ENCODE results near the gene RRAS2. TPM values are rescaled to one million over a fixed set of nuclear protein-coding genes. Genes with fewer than 3 reads are reported as not detected.

RRAS2 gene
- total RNA-seq, 1 experiment from 2014 or later, result 182 TPM

DNA sequence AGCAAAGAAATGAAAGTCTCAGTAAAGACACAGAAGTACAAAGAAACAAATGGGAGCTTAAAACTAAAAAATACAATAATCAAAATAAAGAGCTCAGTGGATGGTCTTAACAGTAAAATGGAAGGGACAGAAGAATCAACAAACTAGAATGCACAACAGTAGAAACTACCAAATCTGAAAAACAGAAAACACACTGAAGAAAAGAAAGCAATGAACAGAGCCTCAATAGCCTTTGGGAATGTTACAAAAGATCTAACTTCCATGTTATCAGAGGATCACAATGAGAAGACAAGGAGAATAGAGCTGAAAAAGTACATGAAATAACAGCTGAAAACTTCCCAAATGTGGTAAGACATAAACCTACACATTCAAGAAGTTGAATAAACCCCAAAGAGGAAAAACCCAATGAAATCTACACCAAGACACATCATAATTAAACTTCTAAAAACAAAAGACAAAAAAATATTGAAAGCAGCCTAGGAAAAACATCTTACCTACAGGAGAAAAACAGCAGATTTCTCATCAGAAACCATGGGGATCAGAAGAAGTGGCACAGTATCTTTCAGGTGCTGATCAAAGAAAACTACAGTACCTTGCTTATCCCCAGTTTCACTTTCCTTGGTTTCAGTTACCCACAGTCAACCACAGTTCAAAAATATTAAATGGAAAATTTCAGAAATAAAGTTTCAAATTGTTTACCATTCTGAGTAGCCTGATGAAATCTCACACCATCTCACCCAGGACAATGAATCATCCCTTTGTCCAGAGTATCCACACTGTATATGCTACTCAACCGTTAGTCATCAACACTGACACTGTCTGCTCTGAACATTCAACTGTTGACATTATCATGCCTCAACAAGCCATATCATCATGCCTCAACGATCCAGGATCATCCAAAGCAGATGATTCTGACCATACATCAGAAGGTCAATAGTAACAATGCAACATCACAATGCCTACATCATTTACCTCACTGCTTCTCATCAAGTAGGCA, 22.2 kb downstream of the RRAS2 start:
- peak; percentile 96 for DNase-seq (ENCODE audit: low read depth)

DNA sequence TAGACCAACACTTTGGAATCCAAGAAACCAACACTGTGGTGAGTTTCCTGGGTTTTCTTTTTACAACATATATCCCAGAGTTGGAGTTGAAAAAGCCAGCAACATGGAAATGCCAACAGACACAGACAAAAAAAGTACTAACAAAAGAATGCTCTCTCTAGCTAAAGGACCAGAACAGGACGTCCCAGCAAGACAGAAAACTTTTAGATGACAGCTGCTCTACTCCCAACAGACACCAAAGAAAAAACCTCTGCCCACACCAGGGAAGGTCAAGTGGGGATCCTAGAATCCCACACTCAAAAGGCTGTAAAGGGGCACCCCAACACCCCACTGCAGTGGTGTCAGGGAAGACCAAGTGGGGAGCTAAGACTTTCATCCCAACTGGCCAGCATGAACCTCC, 23.3 kb downstream of the RRAS2 start:
- peak; percentile 55 for DNase-seq (ENCODE audit: low read depth)

DNA sequence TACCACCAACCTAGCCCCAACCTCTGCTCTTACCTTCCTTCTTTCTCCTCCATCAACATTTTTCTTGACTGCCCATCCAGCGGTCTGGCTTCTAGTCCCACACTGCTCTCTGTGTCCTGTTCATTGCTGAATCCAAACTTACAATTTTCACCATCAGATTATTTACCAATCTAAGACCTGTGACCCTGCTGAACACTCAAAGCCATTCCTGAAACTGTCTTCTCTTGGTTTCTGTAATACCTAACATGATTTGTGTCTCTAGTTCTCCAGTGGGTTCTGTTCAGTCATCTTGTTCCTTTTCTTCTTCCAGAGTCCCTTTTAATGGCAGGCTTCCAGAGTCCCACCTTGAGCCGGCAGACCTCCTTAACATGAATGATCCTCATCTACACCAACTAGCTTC, 24.1 kb downstream of the RRAS2 start:
- no peak for DNase-seq (ENCODE audit: low read depth)

DNA sequence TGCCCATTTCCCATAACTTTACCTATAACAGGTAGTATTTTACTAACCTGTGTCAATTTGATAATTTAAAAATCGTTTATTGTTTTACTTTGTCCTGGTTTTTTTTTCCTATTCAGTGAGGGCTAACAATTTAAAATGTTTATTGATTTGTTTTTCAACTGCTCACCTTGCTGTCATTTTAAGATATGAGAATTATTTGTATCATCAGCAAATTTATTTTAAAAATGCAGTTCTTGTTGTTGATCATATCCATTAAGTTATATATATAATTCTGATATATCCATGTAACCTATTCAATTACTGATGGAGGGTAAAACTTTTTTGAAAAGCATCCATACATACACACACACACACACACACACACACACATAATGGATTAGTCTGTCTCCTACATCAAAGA, 24.8 kb downstream of the RRAS2 start:
- no peak for DNase-seq (ENCODE audit: low read depth)

DNA sequence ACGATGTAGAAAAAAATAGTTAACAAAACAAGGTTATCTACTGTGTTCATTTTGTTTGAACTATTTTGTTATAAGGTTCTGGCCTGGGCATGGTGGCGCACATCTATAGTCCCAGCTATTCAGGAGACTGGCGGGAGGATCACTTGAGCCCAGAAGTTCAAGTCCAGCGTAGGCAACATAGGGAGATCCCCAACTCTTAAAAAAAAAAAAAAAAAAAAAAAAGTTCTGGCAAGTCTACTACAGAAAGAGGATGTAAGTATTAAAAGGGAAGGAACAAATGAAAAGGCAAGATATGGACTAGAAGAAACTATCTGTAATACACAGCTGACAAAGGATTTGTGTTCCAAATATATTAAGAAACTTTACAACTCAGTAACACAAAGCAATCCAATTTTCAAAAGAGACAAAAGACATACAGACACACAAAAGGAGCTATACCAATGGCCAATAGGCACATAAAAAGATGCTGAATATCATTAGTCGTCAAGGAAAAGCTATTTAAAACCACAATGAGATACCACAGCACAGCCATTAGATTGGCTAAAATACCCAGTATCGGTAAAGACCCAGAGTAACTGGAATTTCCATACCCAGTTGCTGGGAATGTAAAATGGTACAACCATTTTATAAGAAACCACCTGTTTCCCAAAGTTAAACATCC, 27.4 kb downstream of the RRAS2 start:
- DNase-seq (ENCODE audit: low read depth), result no peak

DNA sequence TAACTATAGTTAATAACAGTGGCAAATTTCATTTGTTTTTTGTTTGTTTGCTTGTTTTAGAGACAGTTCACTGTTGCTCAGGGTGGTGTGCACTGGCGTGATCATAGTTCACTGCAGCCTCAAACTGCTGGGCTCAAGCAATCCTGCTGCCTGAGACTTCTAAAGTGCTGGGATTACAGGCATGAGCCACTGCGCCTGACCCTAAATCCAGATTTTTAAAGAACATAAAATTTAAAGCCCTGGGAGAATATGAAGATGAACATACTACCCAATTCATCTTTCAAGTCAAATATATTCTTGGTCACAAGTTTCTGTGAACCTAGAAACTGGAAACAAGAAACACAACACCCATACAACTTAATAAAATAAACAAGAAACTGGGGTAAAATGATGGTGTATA, 28.1 kb downstream of the RRAS2 start:
- DNase-seq (ENCODE audit: low read depth), result no peak

DNA sequence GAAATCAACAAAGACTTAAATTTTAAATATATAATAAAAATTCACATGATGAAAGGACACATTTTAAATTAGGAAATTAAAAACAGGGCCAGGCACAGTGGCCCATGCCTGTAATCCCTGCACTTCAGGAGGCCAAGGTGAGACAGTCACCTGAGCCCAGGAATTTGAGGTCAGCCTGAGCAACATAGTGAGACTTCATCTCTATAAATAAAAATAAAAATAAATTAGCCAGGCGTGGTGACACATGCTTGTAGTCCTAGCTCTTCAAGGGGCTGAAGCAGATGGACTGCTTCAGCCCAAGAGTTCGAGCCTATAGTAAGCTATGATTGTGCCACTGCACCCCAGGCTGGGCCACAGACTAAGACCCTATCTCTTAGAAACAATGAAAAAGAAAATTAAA, 29.3 kb downstream of the RRAS2 start:
- DNase-seq (ENCODE audit: low read depth), result no peak

DNA sequence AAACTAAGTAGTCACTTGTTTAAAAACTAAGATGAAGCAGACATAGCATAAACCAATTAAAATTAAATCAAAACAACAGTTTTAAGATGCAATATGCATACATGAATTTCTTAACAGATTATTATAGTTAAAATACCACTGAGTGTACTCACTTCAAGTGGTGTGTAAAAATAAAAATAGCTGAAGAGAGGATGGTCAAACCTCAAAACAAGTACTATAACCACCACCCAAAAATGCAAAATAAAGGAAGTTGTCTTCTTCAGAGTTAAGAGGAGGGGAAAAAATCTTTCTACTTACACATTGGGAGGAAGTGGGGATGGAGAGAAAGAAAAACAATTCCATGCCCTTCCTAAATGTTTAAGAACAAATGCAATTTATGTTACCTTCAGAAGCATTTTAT, 31.9 kb downstream of the RRAS2 start:
- no peak for DNase-seq (ENCODE audit: low read depth)

DNA sequence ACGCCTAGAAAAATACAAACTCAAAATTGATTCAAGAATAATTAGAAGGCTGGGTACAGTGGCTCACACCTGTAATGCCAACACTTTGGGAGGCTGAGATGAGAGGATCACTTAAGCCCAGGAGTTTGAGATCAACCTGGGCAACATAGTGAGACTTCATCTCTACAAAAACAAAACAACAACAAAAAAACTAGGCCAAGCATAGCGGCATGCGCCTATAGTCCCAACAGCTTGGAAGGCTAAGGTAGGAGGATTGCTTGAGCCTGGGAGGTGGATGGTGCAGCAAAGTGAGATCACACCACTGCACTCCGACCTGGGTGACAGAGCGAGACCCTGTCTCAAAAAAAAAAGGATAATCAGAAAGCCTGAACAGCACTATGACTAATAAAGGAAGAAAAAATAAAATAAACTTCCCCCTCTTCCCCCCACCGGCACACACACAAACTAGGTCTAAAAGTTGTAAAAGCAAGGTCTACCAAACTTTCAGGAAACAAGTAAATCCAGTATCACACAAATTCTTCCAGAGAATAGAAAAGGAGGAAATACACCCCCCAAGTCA, 35.8 kb downstream of the RRAS2 start:
- no peak for DNase-seq (ENCODE audit: low read depth)

DNA sequence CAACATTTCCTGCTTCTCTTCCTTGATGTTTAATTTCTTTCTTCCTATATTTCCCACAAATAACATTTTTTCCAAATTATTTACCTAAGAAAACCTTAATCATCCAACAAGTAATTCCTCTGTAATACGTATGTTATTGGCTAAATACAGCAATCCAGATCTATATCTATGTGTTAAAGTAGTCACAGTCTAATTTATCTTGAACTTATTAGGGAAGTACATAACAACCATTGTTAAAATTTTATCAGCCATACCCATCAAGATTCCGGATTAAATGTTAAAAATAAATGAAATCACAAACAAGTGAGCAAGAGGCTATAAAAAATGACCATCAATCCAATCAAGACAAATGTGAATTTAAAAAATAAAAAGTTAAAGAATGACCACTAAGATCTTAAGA, 36.5 kb downstream of the RRAS2 start:
- no peak for DNase-seq (ENCODE audit: low read depth)

DNA sequence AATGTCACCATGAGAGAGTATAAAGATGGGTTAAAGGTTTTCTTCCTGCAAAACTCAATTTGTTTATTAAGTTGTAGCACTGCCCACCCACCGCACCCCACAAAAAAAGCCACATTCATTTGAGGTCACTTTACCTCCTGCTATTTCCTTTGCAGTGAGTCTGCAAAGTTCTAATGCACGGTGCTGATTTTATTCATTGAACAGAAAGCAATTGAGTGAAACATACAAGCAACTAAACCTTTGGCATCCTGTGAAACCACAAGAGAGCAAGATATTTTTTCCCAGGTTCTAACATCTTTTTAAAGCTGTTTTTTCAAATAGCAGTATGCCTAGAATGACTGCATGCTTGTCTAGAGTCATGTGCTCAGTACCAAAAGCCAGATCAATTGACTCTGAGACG, 39.0 kb downstream of the RRAS2 start:
- peak; percentile 57 for DNase-seq (ENCODE audit: low read depth)

DNA sequence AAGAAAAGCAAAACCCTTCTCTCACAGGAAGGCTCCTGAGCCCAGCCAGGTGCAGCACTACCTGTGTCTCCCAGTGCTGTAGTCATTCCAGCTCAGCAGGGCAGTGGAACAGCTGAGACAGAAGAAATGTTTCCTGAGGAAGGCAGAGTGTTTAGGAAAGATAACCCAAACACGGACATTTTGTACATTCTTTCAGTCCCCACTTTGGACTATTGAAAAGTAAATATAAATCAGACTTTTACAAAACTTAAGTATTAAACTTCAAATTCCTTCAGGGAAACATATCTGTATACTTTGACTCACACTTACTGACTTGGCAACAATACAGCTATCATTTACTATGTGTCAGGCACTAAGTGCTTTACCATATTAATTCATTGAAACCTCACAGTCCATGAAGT, 40.4 kb downstream of the RRAS2 start:
- DNase-seq (ENCODE audit: low read depth), result no peak

DNA sequence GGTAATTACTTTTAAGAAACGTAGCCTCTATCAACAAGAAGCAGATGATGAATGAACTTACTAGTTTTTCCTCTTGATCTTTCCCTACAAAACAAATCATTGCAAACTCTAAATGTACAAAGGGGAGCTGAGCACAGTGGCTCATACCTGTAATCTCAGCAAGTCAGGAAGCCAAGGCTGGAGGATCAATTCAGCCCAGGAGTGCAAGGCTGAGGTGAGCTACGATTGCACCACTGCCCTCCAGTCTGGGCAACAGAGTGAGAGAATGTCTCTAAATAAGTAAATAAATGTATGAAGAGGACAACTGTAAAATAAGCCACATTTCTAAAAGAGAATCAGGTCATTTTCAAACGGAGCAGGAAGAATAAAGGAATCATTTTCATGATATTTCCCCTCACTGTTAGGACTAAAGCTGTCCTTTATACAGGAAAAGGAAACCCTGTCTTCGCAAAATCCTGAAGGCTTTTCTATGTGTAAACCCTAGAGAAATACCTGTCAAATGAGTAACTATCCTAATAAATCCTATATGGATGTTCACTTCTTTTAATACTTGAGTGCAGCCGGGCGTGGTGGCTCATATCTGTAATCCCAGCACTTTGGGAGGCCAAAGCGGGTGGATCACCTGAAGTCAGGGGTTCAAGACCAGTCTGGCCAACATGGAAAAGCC, 41.2 kb downstream of the RRAS2 start:
- no peak for DNase-seq (ENCODE audit: low read depth)

DNA sequence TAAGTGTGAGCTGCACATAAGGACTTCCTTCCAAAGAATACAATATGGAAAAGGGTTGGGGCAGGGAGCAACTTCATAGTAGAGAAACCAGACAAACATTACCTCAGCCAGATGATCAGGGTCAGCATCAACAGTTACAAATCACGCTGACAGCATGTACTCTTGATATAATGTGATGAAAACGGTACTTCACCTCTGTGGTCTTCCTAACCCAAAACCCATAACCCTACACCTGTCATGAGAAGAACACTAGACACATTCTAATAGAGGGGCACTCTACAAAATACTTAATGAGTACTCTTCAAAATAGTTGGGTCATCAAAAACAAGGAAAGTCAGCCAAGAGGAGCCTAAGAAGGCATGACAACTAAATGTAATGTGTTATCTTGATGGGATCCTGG, 43.9 kb downstream of the RRAS2 start:
- DNase-seq (ENCODE audit: low read depth), result no peak

DNA sequence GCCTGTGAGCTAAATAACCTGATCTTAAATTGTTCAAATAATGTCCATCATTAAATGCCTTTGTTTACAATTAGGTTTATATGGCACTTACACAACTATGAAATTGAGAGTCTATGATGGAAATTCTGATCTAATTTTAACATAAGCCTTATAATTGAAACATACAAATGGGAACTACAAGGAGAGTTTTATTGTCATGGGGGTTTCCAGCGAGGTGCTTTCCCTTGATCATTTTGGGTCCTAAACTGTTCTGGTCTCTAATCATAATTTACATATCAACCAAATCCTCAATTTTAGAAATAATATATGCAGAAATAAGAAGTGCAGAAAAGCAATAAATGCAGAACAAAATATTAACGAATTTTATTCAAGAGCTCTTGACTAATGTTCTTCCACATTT, 44.9 kb downstream of the RRAS2 start:
- DNase-seq (ENCODE audit: low read depth), result no peak

DNA sequence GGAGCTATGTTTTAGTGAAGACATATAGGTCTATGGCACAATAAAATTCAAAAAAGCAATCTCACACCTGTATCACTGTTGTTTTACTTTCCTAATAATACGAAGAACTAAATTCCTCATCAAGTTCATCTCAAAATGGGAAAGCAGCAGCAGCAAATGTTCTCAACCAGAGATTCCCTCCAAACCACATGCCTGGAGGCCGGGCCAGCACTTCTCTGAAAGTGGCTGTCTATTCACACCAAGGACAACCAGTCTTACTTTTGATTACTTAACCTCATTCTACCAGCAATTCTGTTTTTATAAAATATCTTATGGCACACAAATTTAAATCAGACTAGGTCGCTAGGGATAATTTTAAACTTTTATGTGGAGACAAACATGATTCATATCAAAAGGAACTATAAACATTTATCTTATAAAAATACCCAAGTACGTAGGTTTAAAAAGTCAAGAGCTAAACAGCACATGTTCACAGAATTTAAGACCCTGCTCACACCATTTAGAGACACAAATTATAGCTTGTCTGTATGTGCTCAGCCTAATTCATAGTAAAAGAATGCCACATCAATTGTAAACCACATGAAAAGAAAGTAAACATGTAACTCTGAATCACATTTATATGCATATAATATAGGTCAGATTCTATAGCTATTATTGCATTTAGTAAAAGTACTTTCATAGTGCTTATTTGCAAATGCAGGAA, 46.1 kb downstream of the RRAS2 start:
- peak; percentile 31 for DNase-seq (ENCODE audit: low read depth)

DNA sequence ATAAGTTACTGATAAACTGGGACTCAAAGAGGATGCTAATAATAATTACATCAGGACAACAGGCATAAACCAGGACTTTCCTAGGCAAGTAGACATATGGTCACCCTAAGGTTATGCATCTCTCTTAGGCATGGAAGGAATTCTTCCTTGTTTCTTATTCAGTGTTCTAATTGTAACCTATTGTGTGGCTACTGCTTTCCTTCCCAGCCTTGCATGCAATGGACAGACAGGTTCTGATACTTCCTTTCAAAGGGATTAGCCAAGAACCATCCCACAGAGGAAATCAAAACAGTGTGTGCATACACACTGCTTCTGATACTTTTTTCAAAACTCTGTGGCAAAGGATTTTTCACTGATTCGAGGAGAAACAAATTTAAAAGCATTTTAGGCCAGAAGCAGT, 48.3 kb downstream of the RRAS2 start:
- peak; percentile 39 for DNase-seq (ENCODE audit: low read depth)

DNA sequence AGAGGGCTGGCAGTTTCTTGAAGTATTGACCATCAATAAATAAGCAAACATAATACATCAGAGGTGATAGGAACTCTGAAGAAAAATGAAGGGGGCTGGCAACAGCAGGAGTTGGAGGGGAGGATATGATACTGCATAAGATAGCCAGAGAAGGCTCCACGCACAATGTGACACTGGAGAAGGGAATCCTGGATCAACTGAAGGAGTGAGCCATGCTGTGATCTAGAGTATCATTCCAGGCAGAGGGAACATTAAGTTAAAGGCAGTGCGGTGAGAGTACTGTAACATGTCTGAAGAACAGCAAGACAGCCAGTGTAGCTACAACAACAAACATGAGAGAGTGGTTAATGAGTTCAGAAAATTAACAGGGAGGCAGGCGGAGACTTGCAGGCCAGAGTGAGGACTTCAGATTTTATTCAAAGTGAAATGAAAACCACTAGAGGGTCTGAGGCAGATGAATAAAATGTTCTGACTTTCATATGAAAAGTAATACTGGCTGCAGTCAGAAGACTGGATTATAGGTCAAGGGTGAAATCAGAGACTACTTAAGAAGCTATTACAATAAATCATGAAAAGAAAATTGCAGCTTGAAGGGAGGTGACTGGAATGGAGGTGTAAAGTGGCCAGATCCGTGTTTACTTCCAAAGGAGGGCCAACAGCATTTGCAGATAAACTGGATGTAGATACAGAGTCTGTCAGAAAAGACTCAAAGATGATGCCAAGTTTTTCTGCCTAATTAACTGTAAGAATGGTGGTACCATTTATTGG, 49.4 kb downstream of the RRAS2 start:
- DNase-seq (ENCODE audit: low read depth), result peak; percentile 19

DNA sequence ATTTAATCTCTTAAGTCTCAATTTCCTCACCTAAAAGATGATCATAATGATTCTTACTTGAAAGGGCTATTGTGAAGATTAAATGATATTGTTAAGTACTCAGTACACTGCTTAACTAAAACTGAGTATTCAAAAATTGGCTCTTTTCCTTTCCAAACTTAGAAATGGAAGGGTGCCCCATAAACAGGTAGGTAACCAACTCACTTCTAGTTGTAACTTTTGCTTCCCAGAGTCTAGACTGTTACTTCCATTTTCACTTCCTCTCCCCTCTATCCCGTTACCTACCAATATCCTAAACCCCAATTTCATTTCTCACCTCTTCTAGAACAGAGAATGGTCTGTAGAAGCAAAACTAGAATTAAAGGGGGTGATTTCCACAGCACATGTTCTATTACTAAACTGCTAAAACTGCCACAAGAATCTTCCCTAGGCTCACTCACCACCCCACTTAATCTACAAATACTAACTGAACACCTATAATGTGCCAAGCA, 50.0 kb downstream of the RRAS2 start:
- no peak for DNase-seq (ENCODE audit: low read depth)

DNA sequence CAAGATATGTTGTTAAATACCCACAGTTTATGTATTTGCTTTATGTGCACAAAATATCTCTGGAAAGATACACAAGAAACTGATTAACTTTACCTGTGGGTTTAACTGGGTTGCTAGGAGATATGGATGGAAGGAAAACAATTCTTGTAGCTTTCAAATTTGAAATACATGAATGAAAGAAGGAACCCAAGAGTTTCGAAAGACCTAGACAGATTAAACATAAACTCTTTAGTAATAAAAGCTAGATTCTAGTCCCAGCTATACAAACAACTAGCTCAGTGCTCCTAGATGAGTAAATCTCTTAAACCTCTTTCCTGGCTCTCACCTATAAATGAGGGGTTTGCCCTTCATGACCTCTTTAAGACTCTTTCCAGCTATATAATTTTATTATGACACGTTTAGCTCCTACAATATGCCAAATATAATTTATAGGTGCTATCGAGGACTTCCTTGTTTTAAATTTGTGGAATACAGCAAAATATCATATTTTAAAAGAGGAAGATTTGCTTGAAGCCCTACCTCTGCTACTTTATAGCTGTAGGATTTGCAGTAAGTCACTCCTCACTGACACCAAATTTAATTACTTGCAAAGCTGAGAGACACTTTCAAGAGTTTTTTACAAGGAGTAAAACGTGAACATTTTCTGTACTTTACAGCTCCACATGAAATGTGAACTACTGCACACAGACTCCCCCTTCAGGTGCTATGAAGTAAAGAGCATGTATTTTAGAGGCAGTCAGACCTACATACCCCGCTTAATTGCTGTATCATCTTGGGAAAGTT, 50.7 kb downstream of the RRAS2 start:
- DNase-seq (ENCODE audit: low read depth), result peak; percentile 50
